BLaER1 treated with 17β-estradiol and CSF1 and Interleukin-3, amounts not matched to agents 10 nM and 100 nM (cell line): ENCODE results near the gene SLC6A2.
"Not testable (repeated sequence)": the region's sequence is repeated elsewhere in the genome, so short reads cannot be mapped to it uniquely, and the experiment has no call there.

Experiments used
- H3K27ac ChIP-seq, 11 experiments: shearing (Covaris generic); formaldehyde crosslinking; 2 replicates each; pipeline ENCODE4 v1.8.1; 2022
- H3K27me3 ChIP-seq, 11 experiments: shearing (Covaris generic); formaldehyde crosslinking; 2 replicates each; pipeline ENCODE4 v1.8.1; 2022
- H3K36me3 ChIP-seq, 11 experiments: shearing (Covaris generic); formaldehyde crosslinking; 2 replicates each; pipeline ENCODE4 v1.8.1; 2022
- H3K4me1 ChIP-seq, 10 experiments: shearing (Covaris generic); formaldehyde crosslinking; 2 replicates each; pipeline ENCODE4 v1.8.1; 2022
- H3K4me2 ChIP-seq, 11 experiments: shearing (Covaris generic); formaldehyde crosslinking; 2 replicates each; pipeline ENCODE4 v1.8.1; 2022
- H3K4me3 ChIP-seq, 10 experiments: shearing (Covaris generic); formaldehyde crosslinking; 2 replicates each; pipeline ENCODE4 v1.8.1; 2022
- H3K9ac ChIP-seq, 11 experiments: shearing (Covaris generic); formaldehyde crosslinking; 2 replicates each; pipeline ENCODE4 v1.8.1; 2022
- H3K9me3 ChIP-seq, 11 experiments: shearing (Covaris generic); formaldehyde crosslinking; replicated peaks in 1 of 11; 2 replicates each; pipeline ENCODE4 v1.8.1; 2022
- H4K20me1 ChIP-seq, 11 experiments: shearing (Covaris generic); formaldehyde crosslinking; 2 replicates each; pipeline ENCODE4 v1.8.1; 2022
- Cebpa-rat ChIP-seq, 11 experiments: shearing (Covaris generic); IDR thresholded peaks; 2 replicates each; pipeline ENCODE4 v1.8.1; 2022

SLC6A2 gene

GRCh38 chr16:55735120-55735781 is 79.5 kb downstream of the SLC6A2 start:
- Histone ChIP-seq H3K36me3 (no peaks in the 10 kb centered on the region), H3K4me1 (peaks cover 0 to 11% (median 0%) of the 10 kb centered on the region in 10 experiments; a peak in 2 of 20 replicates), H3K4me2 (no peak overlapping the region), H3K27me3 (no peaks in the 10 kb centered on the region), H3K27ac (no peak overlapping the region), H3K9ac (no peak overlapping the region), H4K20me1 (no peaks in the 10 kb centered on the region), H3K9me3 (no peaks in the 10 kb centered on the region), H3K4me3 (no peak overlapping the region)
- no peak for TF ChIP-seq Cebpa-rat (IDR thresholded peaks at IDR 0.05)

GRCh38 chr16:55736671-55737070 is 80.9 kb downstream of the SLC6A2 start:
- no peak for TF ChIP-seq Cebpa-rat (IDR thresholded peaks at IDR 0.05)
- Histone ChIP-seq H3K9me3 (no peaks in the 10 kb centered on the region), H3K27me3 (no peaks in the 10 kb centered on the region), H3K36me3 (no peaks in the 10 kb centered on the region), H3K9ac (no peak overlapping the region), H3K4me3 (no peak overlapping the region), H3K4me2 (no peak overlapping the region), H3K27ac (no peak overlapping the region), H4K20me1 (no peaks in the 10 kb centered on the region), H3K4me1 (peaks cover 0 to 10% (median 0%) of the 10 kb centered on the region in 10 experiments; a peak in 2 of 20 replicates)

GRCh38 chr16:55737318-55737717 is 81.5 kb downstream of the SLC6A2 start:
- Histone ChIP-seq H3K27me3 (no peaks in the 10 kb centered on the region), H3K36me3 (no peaks in the 10 kb centered on the region), H4K20me1 (no peaks in the 10 kb centered on the region), H3K9ac (no peak overlapping the region), H3K4me1 (peaks cover 0 to 8% (median 0%) of the 10 kb centered on the region in 10 experiments; a peak in 1 of 20 replicates), H3K4me3 (no peak overlapping the region), H3K4me2 (no peak overlapping the region), H3K9me3 (no peaks in the 10 kb centered on the region), H3K27ac (no peak overlapping the region)
- no peak for TF ChIP-seq Cebpa-rat (IDR thresholded peaks at IDR 0.05)

- TF ChIP-seq Cebpa-rat (IDR thresholded peaks at IDR 0.05) = no peak
Measured at GRCh38 chr16:55737966-55738365, 82.2 kb downstream of the SLC6A2 start.

GRCh38 chr16:55746081-55746480 is 90.3 kb downstream of the SLC6A2 start:
- Histone ChIP-seq H3K4me3 (no peak overlapping the region), H3K9ac (no peak overlapping the region), H4K20me1 (no peaks in the 10 kb centered on the region), H3K27me3 (no peaks in the 10 kb centered on the region), H3K9me3 (peaks cover 0 to 20% (median under 1%) of the 10 kb centered on the region in 11 experiments; a peak in 12 of 22 replicates), H3K36me3 (no peaks in the 10 kb centered on the region), H3K4me2 (no peak overlapping the region), H3K4me1 (peaks cover 0 to 2% (median 0%) of the 10 kb centered on the region in 10 experiments; a peak in 1 of 20 replicates), H3K27ac (no peak overlapping the region)
- no peak for TF ChIP-seq Cebpa-rat (IDR thresholded peaks at IDR 0.05)

More at GRCh38 chr16:55737966-55738365, 82.2 kb downstream of the SLC6A2 start:
- H3K4me3 ChIP-seq = no peak overlapping the region
- H3K27me3 ChIP-seq = no peaks in the 10 kb centered on the region
- H3K27ac ChIP-seq = no peak overlapping the region
- H4K20me1 ChIP-seq = no peaks in the 10 kb centered on the region
- H3K9ac ChIP-seq = no peak overlapping the region
- H3K4me2 ChIP-seq = no peak overlapping the region
- H3K36me3 ChIP-seq = no peaks in the 10 kb centered on the region
- no peaks in the 10 kb centered on the region for H3K9me3 ChIP-seq
- H3K4me1 ChIP-seq = peaks cover 0 to 8% (median 0%) of the 10 kb centered on the region in 10 experiments; a peak in 1 of 20 replicates

- H3K9ac ChIP-seq = no peak overlapping the region
- H3K4me1 ChIP-seq = peaks cover 4 to 10% (median 6%) of the 10 kb centered on the region in 10 experiments; a peak in 11 of 20 replicates
- no peak for TF ChIP-seq Cebpa-rat (IDR thresholded peaks at IDR 0.05)
- H3K4me3 ChIP-seq = no peak overlapping the region
- H3K27me3 ChIP-seq = no peaks in the 10 kb centered on the region
- no peak overlapping the region for H3K27ac ChIP-seq
- H4K20me1 ChIP-seq = no peaks in the 10 kb centered on the region
- H3K36me3 ChIP-seq = no peaks in the 10 kb centered on the region
- H3K4me2 ChIP-seq = no peak overlapping the region
- H3K9me3 ChIP-seq = peaks cover 7 to 37% (median 17%) of the 10 kb centered on the region in 11 experiments
Measured at GRCh38 chr16:55747785-55748184, 92.0 kb downstream of the SLC6A2 start.

- H3K4me2 ChIP-seq = peak overlapping the region in 7 of 11 experiments; percentile 4 to 53 (median 16); a peak in 4 of 22 replicates
- peaks cover 22 to 34% (median 29%) of the 10 kb centered on the region in 10 experiments for H3K4me1 ChIP-seq
- not testable (repeated sequence) for H3K27me3 ChIP-seq, H4K20me1 ChIP-seq, H3K36me3 ChIP-seq
- peaks cover 24 to 86% (median 43%) of the 10 kb centered on the region in 11 experiments for H3K9me3 ChIP-seq
- H3K4me3 ChIP-seq = peak overlapping the region in 5 of 10 experiments; percentile 14 to 27 (median 21); a peak in 4 of 20 replicates
- H3K9ac ChIP-seq = peak overlapping the region in 8 of 11 experiments; percentile 4 to 78 (median 64); a peak in 12 of 22 replicates
- peak overlapping the region; percentile 44 to 94 (median 84); a peak in 21 of 22 replicates for H3K27ac ChIP-seq
Measured at GRCh38 chr16:55752465-55753144, 96.8 kb downstream of the SLC6A2 start.

GRCh38 chr16:55753145-55753631 is 97.4 kb downstream of the SLC6A2 start:
- peaks cover 25 to 34% (median 30%) of the 10 kb centered on the region in 10 experiments for H3K4me1 ChIP-seq
- H3K36me3 ChIP-seq, H4K20me1 ChIP-seq, H3K27me3 ChIP-seq: not testable (repeated sequence)
- peak overlapping the region in 10 of 11 experiments; percentile 1 to 59 (median 12); a peak in 5 of 22 replicates for H3K4me2 ChIP-seq
- H3K9ac ChIP-seq = peak overlapping the region in 9 of 11 experiments; percentile 31 to 78 (median 63); a peak in 15 of 22 replicates
- peaks cover 24 to 91% (median 43%) of the 10 kb centered on the region in 11 experiments for H3K9me3 ChIP-seq
- peak overlapping the region in 3 of 10 experiments; percentile 29 to 46 (median 41); a peak in 3 of 20 replicates for H3K4me3 ChIP-seq
- H3K27ac ChIP-seq = peak overlapping the region; percentile 42 to 94 (median 84); a peak in 21 of 22 replicates
